Adipocyte (in vitro differentiated cells): ENCODE measurements around the gene DNAI1.
"Not testable (repeated sequence)": the region's sequence is repeated elsewhere in the genome, so short reads cannot be mapped to it uniquely, and the experiment has no call there.

Experiments
- DNase-seq: peaks from one replicate; pipeline ENCODE4 v3.0.0-alpha.2; 2015; ENCODE audit warnings: low read depth
- H3K27me3 ChIP-seq: replicated peaks from 2 replicates; pipeline ENCODE4 v1.7.0; 2013; ENCODE audit warnings: mild to moderate bottlenecking, low read length, moderate library complexity; ENCODE audit not compliant: control insufficient read depth, insufficient read depth
- H3K36me3 ChIP-seq: 2 replicates; pipeline ENCODE4 v1.7.0; 2013; ENCODE audit warnings: low read length, mild to moderate bottlenecking, moderate library complexity; ENCODE audit not compliant: control insufficient read depth, insufficient read depth, severe bottlenecking
- H3K4me1 ChIP-seq: 2 replicates; pipeline ENCODE4 v1.7.0; 2013; ENCODE audit warnings: mild to moderate bottlenecking, low read length, moderate library complexity; ENCODE audit not compliant: control insufficient read depth, insufficient read depth
- H3K4me3 ChIP-seq: 2 replicates; pipeline ENCODE4 v1.7.0; 2013; ENCODE audit warnings: mild to moderate bottlenecking, low read length, moderate library complexity
- H3K9ac ChIP-seq: 2 replicates; pipeline ENCODE4 v1.7.0; 2013; ENCODE audit warnings: mild to moderate bottlenecking, low read length, moderate library complexity
- H3K9me3 ChIP-seq: 2 replicates; pipeline ENCODE4 v1.7.0; 2013; ENCODE audit warnings: mild to moderate bottlenecking, low read length, moderate library complexity; ENCODE audit not compliant: control insufficient read depth

DNAI1 gene

GRCh38 chr9:34437006-34437925 lies 21.3 kb upstream of the DNAI1 start:
- peaks cover 4% of the 10 kb centered on the region for H3K36me3 ChIP-seq
- H3K4me1 ChIP-seq = peaks cover 7% of the 10 kb centered on the region
- no peaks in the 10 kb centered on the region for H3K27me3 ChIP-seq
- no peak overlapping the region for H3K9ac ChIP-seq
- H3K4me3 ChIP-seq = no peak overlapping the region
- H3K9me3 ChIP-seq = no peaks in the 10 kb centered on the region
- peak; percentile 76 for DNase-seq

GRCh38 chr9:34437926-34438307 lies 20.7 kb upstream of the DNAI1 start:
- not testable (repeated sequence) for DNase-seq, H3K27me3 ChIP-seq, H3K36me3 ChIP-seq, H3K9ac ChIP-seq, H3K9me3 ChIP-seq, H3K4me3 ChIP-seq, H3K4me1 ChIP-seq

- DNase-seq, H3K27me3 ChIP-seq, H3K4me3 ChIP-seq, H3K9ac ChIP-seq, H3K9me3 ChIP-seq, H3K4me1 ChIP-seq, H3K36me3 ChIP-seq: not testable (repeated sequence)
These were observed 20.1 kb upstream of the DNAI1 start for GRCh38 chr9:34438465-34438864.

- no peak overlapping the region for H3K9ac ChIP-seq
- H3K4me3 ChIP-seq = no peak overlapping the region
- H3K27me3 ChIP-seq = no peaks in the 10 kb centered on the region
- H3K4me1 ChIP-seq = peaks cover 15% of the 10 kb centered on the region
- H3K9me3 ChIP-seq = no peaks in the 10 kb centered on the region
- H3K36me3 ChIP-seq = peaks cover 4% of the 10 kb centered on the region
- DNase-seq = no peak
These were observed 18.6 kb upstream of the DNAI1 start for GRCh38 chr9:34440017-34440416.

- Histone ChIP-seq H3K9ac (no peak overlapping the region), H3K27me3 (no peaks in the 10 kb centered on the region), H3K4me1 (peaks cover 29% of the 10 kb centered on the region), H3K36me3 (peaks cover 4% of the 10 kb centered on the region), H3K4me3 (no peak overlapping the region), H3K9me3 (no peaks in the 10 kb centered on the region)
- no peak for DNase-seq
These were observed 15.8 kb upstream of the DNAI1 start for GRCh38 chr9:34442770-34443169.

GRCh38 chr9:34443533-34443932 lies 15.1 kb upstream of the DNAI1 start:
- Histone ChIP-seq H3K4me3 (no peak overlapping the region), H3K9me3 (no peaks in the 10 kb centered on the region)
- DNase-seq = no peak

GRCh38 chr9:34443976-34444375 lies 14.6 kb upstream of the DNAI1 start:
- peaks cover 4% of the 10 kb centered on the region for H3K36me3 ChIP-seq
- H3K4me1 ChIP-seq = peaks cover 29% of the 10 kb centered on the region
- H3K4me3 ChIP-seq = no peak overlapping the region
- DNase-seq = no peak
- H3K9me3 ChIP-seq = no peaks in the 10 kb centered on the region
- no peaks in the 10 kb centered on the region for H3K27me3 ChIP-seq
- no peak overlapping the region for H3K9ac ChIP-seq

More at GRCh38 chr9:34443533-34443932, 15.1 kb upstream of the DNAI1 start:
- H3K27me3 ChIP-seq = no peaks in the 10 kb centered on the region
- peaks cover 4% of the 10 kb centered on the region for H3K36me3 ChIP-seq
- H3K9ac ChIP-seq = no peak overlapping the region
- peaks cover 29% of the 10 kb centered on the region for H3K4me1 ChIP-seq

- H3K36me3 ChIP-seq = no peaks in the 10 kb centered on the region
- peak; percentile 48 for DNase-seq
- no peaks in the 10 kb centered on the region for H3K27me3 ChIP-seq
These were observed 12.1 kb upstream of the DNAI1 start for GRCh38 chr9:34446468-34446891.

GRCh38 chr9:34446951-34447350 lies 11.7 kb upstream of the DNAI1 start:
- Histone ChIP-seq H3K4me1 (peaks cover 33% of the 10 kb centered on the region), H3K36me3 (no peaks in the 10 kb centered on the region), H3K4me3 (no peak overlapping the region), H3K27me3 (no peaks in the 10 kb centered on the region), H3K9ac (no peak overlapping the region), H3K9me3 (no peaks in the 10 kb centered on the region)
- DNase-seq = no peak

More at GRCh38 chr9:34446468-34446891, 12.1 kb upstream of the DNAI1 start:
- Histone ChIP-seq H3K9ac (no peak overlapping the region), H3K9me3 (no peaks in the 10 kb centered on the region), H3K4me1 (peaks cover 32% of the 10 kb centered on the region), H3K4me3 (no peak overlapping the region)

- no peaks in the 10 kb centered on the region for H3K9me3 ChIP-seq
- H3K4me1 ChIP-seq = peaks cover 47% of the 10 kb centered on the region
- no peaks in the 10 kb centered on the region for H3K36me3 ChIP-seq
- H3K9ac ChIP-seq = no peak overlapping the region
- no peak for DNase-seq
- no peaks in the 10 kb centered on the region for H3K27me3 ChIP-seq
- no peak overlapping the region for H3K4me3 ChIP-seq
These were observed 8.0 kb upstream of the DNAI1 start for GRCh38 chr9:34450644-34451043.

- H3K36me3 ChIP-seq = no peaks in the 10 kb centered on the region
- no peaks in the 10 kb centered on the region for H3K9me3 ChIP-seq
- peaks cover 49% of the 10 kb centered on the region for H3K4me1 ChIP-seq
- H3K9ac ChIP-seq = no peak overlapping the region
- H3K27me3 ChIP-seq = no peaks in the 10 kb centered on the region
- DNase-seq = no peak
- H3K4me3 ChIP-seq = no peak overlapping the region
These were observed 7.5 kb upstream of the DNAI1 start for GRCh38 chr9:34451135-34451534.
